Stimulated activated CD4-positive, alpha-beta T cell treated with anti-CD3 and anti-CD28 coated beads, Interleukin-15, amount 100 ng/mL, for 48 hours (primary cell): ENCODE measurements around the gene HSPB6.
A peak's percentile ranks its signal among the peaks of the same experiment; 100 is the strongest.

Source experiments
- DNase-seq, 2 donors: peaks; one replicate each; pipeline ENCODE4 v3.0.0-alpha.2; 2020; ENCODE audit warnings: low read depth in 2 of 2

Gene HSPB6

GRCh38 chr19:35746087-35746462 is 10.8 kb downstream of the HSPB6 start:
- DNase-seq = no peak

DNA sequence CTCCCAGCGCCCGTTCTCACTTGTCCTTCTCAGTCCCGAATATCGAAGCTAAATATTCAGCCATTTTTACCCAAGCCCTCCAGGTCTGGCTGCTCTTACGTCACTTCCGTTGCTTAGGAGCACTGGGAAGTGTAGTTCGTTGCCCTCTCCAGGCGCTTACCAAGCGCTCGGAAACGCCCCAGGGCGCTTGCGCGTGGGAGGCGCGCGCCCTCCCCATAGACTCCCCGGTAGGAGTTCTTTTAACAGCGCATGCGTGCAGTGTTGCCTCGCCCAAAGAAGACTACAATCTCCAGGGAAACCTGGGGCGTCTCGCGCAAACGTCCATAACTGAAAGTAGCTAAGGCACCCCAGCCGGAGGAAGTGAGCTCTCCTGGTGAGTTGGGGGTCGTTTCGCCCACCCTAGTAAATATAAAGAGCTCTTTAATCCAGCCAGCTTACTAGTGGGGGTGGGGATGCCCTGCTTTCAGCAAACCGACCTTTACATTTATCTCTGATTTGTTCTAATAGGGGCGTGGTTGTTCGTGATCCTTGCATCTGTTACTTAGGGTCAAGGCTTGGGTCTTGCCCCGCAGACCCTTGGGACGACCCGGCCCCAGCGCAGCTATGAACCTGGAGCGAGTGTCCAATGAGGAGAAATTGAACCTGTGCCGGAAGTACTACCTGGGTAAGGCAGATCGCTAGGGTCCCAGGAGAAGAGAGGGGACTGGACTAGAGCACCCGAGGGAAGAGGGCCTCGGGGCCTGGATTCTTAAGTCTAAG is 11.3 kb downstream of the HSPB6 start, which contains the start of the genes PSENEN and U2AF1L4:
Gene PSENEN (plus strand): TSS at position 324 of the 759 bp plus-strand sequence. CDS start 280 bp downstream, at position 604.
Gene U2AF1L4 (minus strand): TSS at position 91 of the 759 bp plus-strand sequence. CDS start 27 bp downstream, at position 64.
- DNase-seq = peak; percentile 91 to 93

DNA sequence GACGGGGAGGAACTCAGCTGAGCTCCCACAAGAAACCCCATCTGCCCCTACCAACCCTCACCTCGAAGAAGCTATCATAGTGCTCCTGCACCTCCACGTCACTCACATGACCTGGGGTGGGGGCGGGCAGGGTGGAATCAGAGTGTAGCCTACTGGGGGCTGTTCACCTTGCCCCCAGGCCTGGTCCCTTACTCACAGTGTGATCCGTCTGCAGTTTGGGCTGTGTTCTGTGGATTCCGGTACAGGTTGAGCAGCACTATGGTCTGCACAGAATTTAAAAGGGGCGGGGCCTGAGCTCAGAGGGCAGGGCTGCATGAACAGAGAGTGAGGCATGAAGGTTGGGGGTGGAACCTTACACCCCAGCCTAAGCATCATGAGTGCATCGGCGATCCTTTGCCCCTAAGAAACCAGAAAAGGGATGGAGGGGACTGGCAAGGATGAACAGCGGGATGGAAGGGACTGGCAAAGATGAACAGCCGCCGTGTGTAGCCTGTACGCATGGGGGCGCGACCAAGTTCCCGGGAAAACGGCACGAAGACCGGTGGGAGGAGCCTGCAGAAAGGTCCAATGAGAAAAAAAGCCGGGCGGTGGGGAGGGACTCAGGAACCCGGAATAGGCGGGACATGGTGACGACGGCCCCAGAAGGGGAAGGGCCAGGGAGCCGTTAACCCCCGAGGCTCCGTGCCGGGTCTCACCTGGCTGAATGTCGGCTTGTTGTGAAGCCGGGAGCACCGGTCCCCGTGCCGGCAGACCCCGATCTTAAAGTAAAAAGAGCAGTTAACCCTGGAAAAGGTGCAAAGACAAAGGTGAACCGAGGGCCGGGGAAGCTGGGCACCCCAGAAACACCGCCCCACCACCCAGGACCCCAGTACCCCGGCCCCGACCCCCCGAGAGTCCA is 12.2 kb downstream of the HSPB6 start:
- DNase-seq = peak; percentile 90 to 91

DNA sequence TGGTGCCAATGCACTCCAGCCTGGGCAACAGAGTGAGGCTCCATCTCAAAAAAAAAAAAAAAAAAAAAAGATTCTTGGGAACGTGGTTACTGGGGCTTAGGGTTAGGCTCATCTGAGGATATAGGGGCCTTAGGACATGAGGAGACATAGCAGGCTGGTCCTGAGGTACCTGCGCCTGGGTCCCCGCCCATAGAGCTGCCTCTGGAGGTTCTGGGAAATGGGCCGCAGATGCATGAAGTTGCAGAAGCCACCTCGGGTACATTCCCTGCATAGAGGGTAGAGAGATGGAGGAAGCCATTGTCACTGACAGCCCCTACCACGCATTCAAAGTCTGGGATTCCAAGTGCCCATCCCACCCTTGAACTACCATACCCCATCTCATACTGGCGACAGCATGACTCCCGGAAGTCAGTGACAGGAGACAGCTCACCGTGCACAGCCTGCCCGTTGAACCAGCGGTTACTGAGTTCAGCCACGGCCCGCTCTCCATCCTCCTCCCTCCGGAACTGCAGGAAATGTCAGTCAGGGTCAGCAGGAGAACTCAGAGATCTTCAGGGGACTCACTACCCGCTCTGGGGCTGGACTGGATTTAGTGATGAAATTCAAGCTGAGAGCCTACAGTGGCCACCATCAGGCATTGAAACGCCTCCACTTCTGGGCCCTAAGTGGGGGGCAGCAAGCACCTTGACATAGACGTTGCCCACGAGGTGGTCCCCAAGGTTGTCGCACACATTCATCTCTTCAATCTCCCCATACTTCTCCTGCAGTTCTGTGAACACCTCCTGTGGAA is 13.0 kb downstream of the HSPB6 start:
- DNase-seq = no peak

GRCh38 chr19:35742121-35742724 is 14.6 kb downstream of the HSPB6 start, which contains the start of gene IGFLR1:
Gene IGFLR1, minus strand, starts transcription at chr19:35742452. Its CDS starts 1,272 bp downstream, at chr19:35741180.
- DNase-seq = peak; percentile 65 to 71

- DNase-seq = no peak
Observed at GRCh38 chr19:35741203-35741515, 15.7 kb downstream of the HSPB6 start.

DNA sequence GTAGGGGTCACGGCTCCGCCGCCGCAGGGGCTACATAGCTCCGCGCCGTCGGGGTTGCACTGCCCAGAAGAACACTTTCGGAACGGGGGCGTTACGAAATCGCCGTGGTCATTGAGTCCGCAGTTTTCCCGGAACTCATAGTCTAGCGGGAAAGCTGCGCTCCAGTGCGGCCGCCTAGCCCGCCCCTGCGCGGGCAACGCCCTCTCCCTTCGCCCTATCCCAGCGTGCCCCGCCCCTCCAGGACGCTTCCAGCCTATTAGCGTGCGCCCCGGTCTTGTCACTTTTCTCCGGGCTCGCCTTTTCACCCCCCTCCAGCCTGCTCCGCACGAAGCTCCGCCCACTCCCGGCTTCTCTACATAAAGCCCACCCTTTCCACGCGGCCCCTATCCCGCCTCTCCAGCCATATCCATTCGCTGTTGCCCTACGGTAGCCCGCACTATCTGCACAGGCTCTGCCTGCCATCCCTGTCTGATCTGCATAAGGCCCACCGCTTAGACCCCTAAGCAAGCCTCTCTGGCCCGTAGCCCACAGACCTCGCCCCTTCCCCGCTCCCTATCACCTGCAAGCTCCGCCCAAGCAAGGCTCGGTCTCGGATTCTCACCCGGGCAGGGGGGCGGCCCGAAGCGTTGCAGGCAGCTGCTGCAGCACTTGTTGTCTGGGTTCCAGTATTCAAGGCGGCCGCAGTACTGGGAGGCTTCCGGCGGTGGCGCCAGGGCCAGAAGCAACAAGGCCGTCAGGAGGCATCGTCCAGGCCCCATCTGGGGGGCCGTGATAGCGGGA is 16.2 kb downstream of the HSPB6 start:
- peak; percentile 91 to 97 for DNase-seq

DNA sequence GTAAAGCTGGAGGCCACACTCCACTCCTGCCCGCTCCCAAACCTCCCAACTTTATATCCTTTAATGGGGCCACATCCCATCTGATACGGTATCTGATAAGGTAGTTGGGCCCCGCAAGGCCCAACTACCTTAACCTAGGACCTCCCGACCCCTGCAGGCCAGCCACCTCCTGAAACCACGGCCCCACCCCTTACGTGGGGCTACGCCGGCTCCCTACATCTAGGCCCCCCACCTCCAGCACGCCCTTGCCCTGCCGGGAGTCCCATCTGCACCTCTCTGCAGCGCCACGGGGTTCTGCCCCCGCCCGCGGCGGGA is 16.8 kb downstream of the HSPB6 start:
- DNase-seq = no peak

DNA sequence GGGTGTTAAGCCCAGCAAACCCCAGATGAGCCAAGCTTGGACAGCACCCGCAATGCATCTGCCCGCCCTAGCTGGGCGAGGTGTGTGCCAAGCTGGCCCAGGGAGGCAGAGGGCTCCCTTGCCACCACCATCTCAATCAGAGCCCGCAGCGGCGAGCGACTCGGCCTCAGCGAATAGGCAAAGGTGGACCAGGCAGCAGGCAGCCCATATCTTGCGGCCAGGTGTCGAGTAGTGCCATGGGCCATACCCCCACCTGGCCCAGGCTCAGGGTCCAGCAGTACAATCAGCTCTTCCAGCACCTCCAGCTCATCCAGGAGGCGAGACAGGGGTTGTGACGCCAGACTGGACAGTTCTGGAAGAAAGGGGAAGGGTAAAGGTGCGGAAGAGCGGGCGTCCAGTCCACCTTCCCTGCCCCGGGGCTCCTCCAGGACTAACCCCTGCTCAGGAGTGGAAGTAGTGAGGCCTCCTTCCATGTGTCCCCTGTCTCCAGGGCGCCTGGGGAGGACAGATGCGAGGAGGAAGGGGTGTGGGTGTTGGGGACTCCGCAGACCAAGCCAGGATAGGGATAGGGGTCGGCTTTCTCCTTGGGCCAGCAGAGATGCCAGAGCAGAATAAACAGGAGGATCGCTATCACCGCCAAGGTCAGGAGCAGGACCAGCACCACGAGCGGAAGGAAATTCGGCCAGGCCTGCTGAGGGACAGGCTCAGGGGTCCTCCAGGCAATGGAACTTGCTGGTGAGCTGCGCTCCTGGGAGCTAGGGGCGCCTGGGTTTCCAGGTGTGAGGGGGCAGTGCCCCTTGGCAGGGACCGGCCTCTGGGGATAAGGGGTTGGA is 17.3 kb downstream of the HSPB6 start:
- DNase-seq = no peak

DNA sequence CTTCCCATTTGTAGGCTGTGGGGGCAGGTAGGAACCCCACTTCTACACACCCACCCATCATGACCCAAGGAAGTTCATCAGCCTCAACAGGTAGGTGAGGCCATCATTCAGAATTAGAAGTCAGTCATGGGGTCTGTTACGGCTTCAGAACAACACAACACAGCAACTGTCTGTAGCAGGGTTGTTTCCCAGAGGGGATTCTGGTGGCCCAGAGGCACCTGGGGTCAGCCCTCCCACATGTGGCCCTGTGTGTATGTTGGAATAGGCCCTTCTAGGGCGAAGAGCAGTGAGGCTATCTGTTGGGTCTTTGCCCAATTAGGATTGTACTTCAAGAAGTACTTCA is 18.0 kb downstream of the HSPB6 start:
- DNase-seq = no peak

DNA sequence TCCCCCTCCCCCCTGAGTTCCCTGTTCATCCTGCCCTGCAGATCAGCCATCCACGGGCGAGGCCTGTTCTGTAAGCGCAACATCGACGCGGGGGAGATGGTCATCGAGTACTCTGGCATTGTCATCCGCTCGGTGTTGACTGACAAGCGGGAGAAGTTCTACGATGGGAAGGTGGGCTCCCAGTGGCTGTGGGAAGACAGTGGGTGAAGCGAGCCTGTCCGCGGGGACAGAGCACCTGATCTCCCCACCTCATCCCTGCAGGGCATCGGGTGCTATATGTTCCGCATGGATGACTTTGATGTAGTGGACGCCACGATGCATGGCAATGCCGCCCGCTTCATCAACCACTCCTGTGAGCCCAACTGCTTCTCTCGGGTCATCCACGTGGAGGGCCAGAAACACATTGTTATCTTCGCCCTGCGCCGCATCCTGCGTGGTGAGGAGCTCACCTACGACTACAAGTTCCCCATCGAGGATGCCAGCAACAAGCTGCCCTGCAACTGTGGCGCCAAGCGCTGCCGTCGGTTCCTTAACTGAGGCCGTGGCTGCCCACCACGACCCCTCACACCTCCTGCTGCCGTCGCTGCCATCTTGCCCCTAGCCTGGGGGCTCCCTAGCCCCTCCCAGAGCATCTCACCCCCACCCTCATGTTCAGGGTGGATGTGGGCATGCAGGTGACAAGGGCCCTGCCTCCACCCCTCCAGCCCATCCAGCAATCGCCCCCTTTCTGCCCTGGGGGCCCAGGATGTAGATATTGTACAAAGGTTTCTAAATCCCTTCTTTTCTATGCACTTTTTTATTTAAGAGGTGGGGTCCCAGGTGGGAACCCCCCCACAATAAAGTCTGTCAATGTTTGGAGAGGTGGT is 18.6 kb downstream of the HSPB6 start:
- DNase-seq = no peak

DNA sequence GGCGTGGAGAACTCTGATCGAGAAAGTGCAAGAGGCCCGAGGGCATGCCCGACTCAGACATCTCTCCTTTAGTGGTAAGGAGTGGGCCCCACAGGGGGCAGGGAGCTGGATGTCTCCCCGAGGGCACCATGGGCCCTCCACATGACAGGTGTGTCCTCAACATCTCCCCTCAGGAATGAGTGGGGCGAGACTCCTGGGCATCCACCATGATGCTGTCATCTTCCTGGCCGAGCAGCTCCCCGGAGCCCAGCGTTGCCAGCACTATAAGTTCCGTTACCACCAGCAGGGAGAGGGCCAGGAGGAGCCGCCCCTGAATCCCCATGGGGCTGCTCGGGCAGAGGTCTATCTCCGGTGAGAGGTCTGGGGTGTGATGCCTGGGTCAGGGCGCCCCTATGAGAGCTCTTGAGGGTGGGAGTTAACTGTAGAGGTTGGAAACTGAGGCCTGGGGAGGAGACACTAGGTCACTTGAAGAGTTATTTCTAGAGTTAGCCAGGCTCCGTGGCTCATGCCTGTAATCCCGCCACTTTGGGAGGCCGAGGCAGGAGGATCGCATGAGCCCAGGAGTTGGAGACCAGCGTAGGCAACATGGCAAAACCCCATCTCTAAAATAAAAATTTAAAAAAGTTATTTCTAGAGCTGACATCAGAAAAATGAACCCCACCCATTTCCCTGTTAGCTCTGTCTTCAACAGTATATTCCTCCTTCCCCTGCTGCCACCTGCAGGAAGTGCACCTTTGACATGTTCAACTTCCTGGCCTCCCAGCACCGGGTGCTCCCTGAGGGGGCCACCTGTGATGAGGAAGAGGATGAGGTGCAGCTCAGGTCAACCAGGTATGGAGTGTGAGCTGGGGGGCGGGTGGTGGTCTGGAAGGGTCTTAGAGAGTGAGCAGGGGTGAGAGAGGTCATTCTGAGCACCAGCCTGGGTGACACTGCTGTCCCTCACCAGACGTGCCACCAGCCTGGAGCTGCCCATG is 19.6 kb downstream of the HSPB6 start:
- DNase-seq = no peak

DNA sequence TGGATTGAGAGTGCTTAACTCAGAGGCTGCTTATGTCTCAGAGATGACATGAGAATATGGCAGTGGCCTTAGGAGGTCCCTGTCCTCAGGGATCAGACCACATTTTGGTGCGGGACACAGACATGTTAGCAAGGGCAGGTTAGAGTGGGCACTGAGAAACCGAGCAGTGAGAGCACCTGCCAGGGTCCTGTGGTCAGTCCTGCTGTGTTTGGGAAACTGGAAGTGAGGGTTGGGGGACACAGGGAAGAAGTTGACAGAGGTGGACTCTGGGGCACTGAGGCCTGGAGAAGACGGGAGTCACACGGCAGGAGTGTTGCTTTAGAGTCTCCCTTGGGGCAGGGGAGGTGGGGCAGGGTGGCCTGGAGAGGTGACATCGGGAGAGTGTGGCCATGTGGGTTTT is 21.9 kb downstream of the HSPB6 start:
- no peak for DNase-seq

GRCh38 chr19:35734273-35734672 is 22.6 kb downstream of the HSPB6 start:
- DNase-seq = no peak

- no peak for DNase-seq
Observed at GRCh38 chr19:35733180-35734125, 23.4 kb downstream of the HSPB6 start.

GRCh38 chr19:35732540-35733179 is 24.2 kb downstream of the HSPB6 start:
- no peak for DNase-seq
